K562 (cell line): ENCODE results near the gene KCNJ14. TPM values are rescaled to one million over a fixed set of nuclear protein-coding genes. Genes with fewer than 3 reads are reported as not detected.

ENCODE experiments used
- COPS2 ChIP-seq: fragments of 450-650 bp; conservative IDR thresholded peaks from 2 replicates; pipeline ENCODE4 v1.6.1; 2016; ENCODE audit warnings: mild to moderate bottlenecking, moderate library complexity
- FUS ChIP-seq: fragments of 200-400 bp; formaldehyde crosslinking; optimal IDR thresholded peaks from 2 replicates; pipeline ENCODE3; 2017; ENCODE audit warnings: low read depth, low read length
- GTF2A2 ChIP-seq: IDR thresholded peaks from 2 replicates; pipeline ENCODE4 v1.6.1; 2016; ENCODE audit warnings: mild to moderate bottlenecking, missing genetic modification characterization, missing compliant biosample characterization
- MLLT1 ChIP-seq, 2 experiments: fragments of 450-650 bp; IDR thresholded peaks; 2 replicates each; pipeline ENCODE4 v1.6.1; 2016
- POLR2H ChIP-seq: IDR thresholded peaks from 2 replicates; pipeline ENCODE4 v1.6.1; 2016; ENCODE audit warnings: missing genetic modification characterization, low read depth, mild to moderate bottlenecking, control low read depth, missing compliant biosample characterization, moderate library complexity
- ZBTB12 ChIP-seq: fragments of 250-450 bp; sonication (Bioruptor Pico); IDR thresholded peaks from 2 replicates; pipeline ENCODE4 v1.4.0; 2020
- ZNF766 ChIP-seq: fragments of 200-800 bp; sonication (Bioruptor generic); conservative IDR thresholded peaks from 2 replicates; pipeline ENCODE4 v1.6.1; 2016; ENCODE audit warnings: missing genetic modification characterization, missing compliant biosample characterization
- polyA plus RNA-seq, 8 experiments: library from polyadenylated mRNA; depleted of rRNA in 4 of 8; stranded (reverse) in 5 of 8; unstranded in 3 of 8; fragments of >200 nt; fragmentation: Nextera tagmentation in 2 of 8; fragmentation: Illumina TruSeq in 1 of 8; extraction: Ambion mirVana in 2 of 8; extraction: Trizol in 1 of 8; gene quantifications; 2 replicates each; pipeline versions ENCODE4 v1.2.1 to v1.2.3, GENCODE V29; 2011 to 2014; ENCODE audit warnings: inconsistent platforms in 1 of 8, missing spikeins in 1 of 8
- total RNA-seq, 7 experiments: library from RNA; depleted of rRNA in 6 of 7; stranded (reverse); fragments of >200 nt in 6 of 7; fragmentation: Illumina TruSeq in 2 of 7; extraction: Trizol in 2 of 7; gene quantifications; 2 replicates each; pipeline versions ENCODE4 v1.2.1 to v1.2.3, GENCODE V29; 2011 to 2021; ENCODE audit warnings: low replicate concordance in 1 of 7

The KCNJ14 gene
- total and polyA plus RNA-seq, 9 of the 15 experiments (the other 6 are each of a cell fraction or from before 2014, with no cell fraction given), result 0.15 to 1.6 (median 0.49) TPM

GRCh38 chr19:48418317-48419064 is 36.9 kb upstream of the KCNJ14 start (continued):
- TF ChIP-seq MLLT1 (IDR thresholded peaks at IDR 0.05), result no peak; a peak in 1 of 4 replicates
- TF ChIP-seq COPS2, result no peak
- no peak for TF ChIP-seq FUS
- TF ChIP-seq ZBTB12 (CRISPR knock-in tag), result no peak
- peak; percentile 71 for TF ChIP-seq ZNF766
- no peak for TF ChIP-seq POLR2H (tag)
- no peak for TF ChIP-seq GTF2A2 (tag)
- TF ChIP-seq, all 486 proteins: peak for 54
